Astrocyte (in vitro differentiated cells and primary cell): ENCODE results near the gene OR11H6. TPM values are rescaled to one million over a fixed set of nuclear protein-coding genes. Genes with fewer than 3 reads are reported as not detected.

Experiments used
- DNase-seq: peaks from one replicate; pipeline ENCODE4 v3.0.0-alpha.2; 2010; ENCODE audit warnings: low read depth
- FAIRE-seq: peaks from 2 replicates; lab custom pipeline; 2011; peaks lifted over from hg19 to GRCh38; lab: Jason Lieb, UNC
- H2AFZ ChIP-seq: 2 replicates; pipeline ENCODE4 v1.6.0; 2012; ENCODE audit warnings: low read depth, low read length, inconsistent platforms
- H3K27ac ChIP-seq: 2 replicates; pipeline ENCODE4 v1.5.1; 2011; ENCODE audit warnings: low read depth, low read length, inconsistent platforms
- H3K27me3 ChIP-seq: 2 replicates; pipeline ENCODE4 v1.6.0; 2011; ENCODE audit warnings: low read length, inconsistent platforms; ENCODE audit not compliant: insufficient read depth
- H3K36me3 ChIP-seq: 2 replicates; pipeline ENCODE4 v1.5.1; 2011; ENCODE audit warnings: low read length, inconsistent platforms; ENCODE audit not compliant: insufficient read depth
- H3K4me1 ChIP-seq: 2 replicates; pipeline ENCODE4 v1.5.1; 2011; ENCODE audit warnings: low read length, inconsistent platforms; ENCODE audit not compliant: insufficient read depth
- H3K4me2 ChIP-seq: 2 replicates; pipeline ENCODE4 v1.6.0; 2012; ENCODE audit warnings: low read length, inconsistent platforms
- H3K4me3 ChIP-seq: 2 replicates; pipeline ENCODE4 v1.5.1; 2011; ENCODE audit warnings: low read depth, mild to moderate bottlenecking, low read length, inconsistent platforms; ENCODE audit not compliant: insufficient read depth
- H3K79me2 ChIP-seq: 2 replicates; pipeline ENCODE4 v1.6.0; 2012; ENCODE audit warnings: mild to moderate bottlenecking, low read length, inconsistent platforms; ENCODE audit not compliant: insufficient read depth
- H3K9ac ChIP-seq: 2 replicates; pipeline ENCODE4 v1.6.0; 2012; ENCODE audit warnings: mild to moderate bottlenecking, low read length, inconsistent platforms
- H3K9me3 ChIP-seq: 2 replicates; pipeline ENCODE4 v1.5.1; 2012; ENCODE audit warnings: low read depth, mild to moderate bottlenecking, low read length, inconsistent platforms; ENCODE audit not compliant: insufficient read depth
- H4K20me1 ChIP-seq: 2 replicates; pipeline ENCODE4 v1.6.0; 2012; ENCODE audit warnings: low read length, inconsistent platforms; ENCODE audit not compliant: insufficient read depth
- H3K27ac Mint-ChIP-seq: one replicate; pipeline ENCODE4 v1.8.0; 2021; ENCODE audit warnings: mild to moderate bottlenecking, mixed read lengths; ENCODE audit not compliant: unreplicated experiment
- H3K27me3 Mint-ChIP-seq: one replicate; pipeline ENCODE4 v1.8.0; 2021; ENCODE audit warnings: low read depth, mixed read lengths; ENCODE audit not compliant: unreplicated experiment
- H3K36me3 Mint-ChIP-seq: one replicate; pipeline ENCODE4 v1.8.0; 2021; ENCODE audit warnings: low read depth, mixed read lengths; ENCODE audit not compliant: unreplicated experiment
- H3K4me1 Mint-ChIP-seq: one replicate; pipeline ENCODE4 v1.8.0; 2021; ENCODE audit warnings: low read depth, mixed read lengths; ENCODE audit not compliant: unreplicated experiment
- H3K4me3 Mint-ChIP-seq: one replicate; pipeline ENCODE4 v1.8.0; 2021; ENCODE audit warnings: mild to moderate bottlenecking, moderate library complexity, mixed read lengths; ENCODE audit not compliant: unreplicated experiment
- H3K9me3 Mint-ChIP-seq: one replicate; pipeline ENCODE4 v1.8.0; 2021; ENCODE audit warnings: mild to moderate bottlenecking, mixed read lengths; ENCODE audit not compliant: unreplicated experiment
- CTCF ChIP-seq: IDR thresholded peaks from 2 replicates; pipeline ENCODE4 v1.5.1; 2011; ENCODE audit warnings: low read depth, mild to moderate bottlenecking, inconsistent platforms, low read length, moderate library complexity; ENCODE audit not compliant: insufficient read depth
- EZH2 ChIP-seq: IDR thresholded peaks from 2 replicates; pipeline ENCODE4 v1.6.1; 2012; ENCODE audit warnings: mild to moderate bottlenecking, low read length, inconsistent platforms; ENCODE audit not compliant: insufficient read depth
- total RNA-seq: library from RNA; stranded (reverse); gene quantifications from 2 replicates; pipeline ENCODE4 v1.2.1, GENCODE V29; 2021

OR11H6 gene
- total RNA-seq, 1 donor from 2014 or later: not detected

DNA sequence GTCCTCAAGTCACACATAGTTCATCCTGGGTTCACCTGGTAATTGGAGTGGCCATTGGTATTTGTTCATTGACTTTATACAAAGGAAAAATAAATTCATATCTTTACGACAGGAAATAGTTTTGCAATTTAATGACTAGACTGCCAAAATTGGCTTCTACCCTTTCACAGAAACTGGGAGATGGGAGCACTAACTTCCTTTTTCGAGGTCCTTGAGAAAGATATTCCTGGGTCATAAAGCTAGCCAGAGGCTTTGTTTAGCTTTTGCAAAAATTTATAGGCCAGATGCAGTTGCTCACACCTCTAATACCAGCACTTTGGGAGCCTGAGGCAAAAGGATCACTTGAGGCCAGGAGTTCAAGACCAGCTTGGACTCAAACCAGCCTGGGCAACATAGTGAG, 43.0 kb upstream of the OR11H6 start:
- Mint-ChIP-seq H3K27ac (no peak overlapping the region), H3K4me3 (no peak overlapping the region), H3K36me3 (no peaks in the 10 kb centered on the region), H3K9me3 (peaks cover 7% of the 10 kb centered on the region), H3K4me1 (no peaks in the 10 kb centered on the region), H3K27me3 (no peaks in the 10 kb centered on the region)
- no peak overlapping the region for H3K27ac ChIP-seq
- H3K79me2 ChIP-seq: no peaks in the 10 kb centered on the region
- H3K4me3 ChIP-seq: no peak overlapping the region
- FAIRE-seq (no peak), DNase-seq (no peak)
- TF ChIP-seq CTCF (no peak), EZH2 (no peak)
- H3K4me2 ChIP-seq: no peak overlapping the region
- no peaks in the 10 kb centered on the region for H3K27me3 ChIP-seq
- H3K9ac ChIP-seq: no peak overlapping the region
- H3K9me3 ChIP-seq: peaks cover under 1% of the 10 kb centered on the region
- H3K36me3 ChIP-seq: no peaks in the 10 kb centered on the region
- H4K20me1 ChIP-seq: no peaks in the 10 kb centered on the region
- H3K4me1 ChIP-seq: no peaks in the 10 kb centered on the region
- H2AFZ ChIP-seq: no peak overlapping the region

DNA sequence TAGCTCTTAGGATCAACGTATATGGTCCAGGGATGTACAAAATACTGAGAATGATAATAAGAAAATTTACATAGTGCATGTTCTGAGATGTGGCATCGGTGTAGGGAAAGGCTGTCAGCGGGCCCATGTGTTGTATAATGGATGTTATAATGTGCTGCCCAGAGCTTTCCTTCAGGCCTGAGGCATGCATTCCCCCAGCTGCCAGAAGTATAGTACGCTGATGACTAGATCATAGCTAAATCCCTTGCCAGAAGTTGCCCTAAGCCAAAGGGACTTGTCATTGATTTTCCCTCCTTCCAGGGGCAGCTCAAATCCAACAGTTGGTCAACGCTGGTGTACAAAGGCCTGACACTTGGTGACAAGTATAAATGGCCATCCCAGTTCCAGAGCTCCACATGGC, 39.3 kb upstream of the OR11H6 start:
- Mint-ChIP-seq H3K4me3 (no peak overlapping the region), H3K9me3 (peaks cover under 1% of the 10 kb centered on the region), H3K36me3 (no peaks in the 10 kb centered on the region), H3K27ac (no peak overlapping the region), H3K4me1 (no peaks in the 10 kb centered on the region), H3K27me3 (no peaks in the 10 kb centered on the region)
- Histone ChIP-seq H3K27me3 (no peaks in the 10 kb centered on the region), H3K4me2 (no peak overlapping the region), H3K27ac (no peak overlapping the region), H2AFZ (no peak overlapping the region), H3K9me3 (peaks cover 2% of the 10 kb centered on the region), H3K9ac (no peak overlapping the region), H4K20me1 (no peaks in the 10 kb centered on the region), H3K4me1 (no peaks in the 10 kb centered on the region), H3K79me2 (no peaks in the 10 kb centered on the region), H3K4me3 (no peak overlapping the region), H3K36me3 (no peaks in the 10 kb centered on the region)
- DNase-seq: no peak
- no peak for FAIRE-seq
- TF ChIP-seq CTCF (no peak), EZH2 (no peak)

- no peaks in the 10 kb centered on the region for H3K4me1 ChIP-seq
- Mint-ChIP-seq H3K36me3 (no peaks in the 10 kb centered on the region), H3K4me3 (no peak within 1 kb of the TSS), H3K27ac (no peak within 1 kb of the TSS), H3K4me1 (no peaks in the 10 kb centered on the region), H3K9me3 (peaks cover 9% of the 10 kb centered on the region), H3K27me3 (no peaks in the 10 kb centered on the region)
- no peaks in the 10 kb centered on the region for H3K79me2 ChIP-seq
- H3K36me3 ChIP-seq: no peaks in the 10 kb centered on the region
- H3K27ac ChIP-seq: no peak within 1 kb of the TSS
- H3K9ac ChIP-seq: no peak within 1 kb of the TSS
- no peak within 1 kb of the TSS for H3K4me3 ChIP-seq
- no peak within 1 kb of the TSS for H2AFZ ChIP-seq
- FAIRE-seq (no peak), DNase-seq (no peak)
- H3K4me2 ChIP-seq: no peak within 1 kb of the TSS
- TF ChIP-seq EZH2 (no peak), CTCF (no peak)
- peaks cover under 1% of the 10 kb centered on the region for H3K9me3 ChIP-seq
- no peaks in the 10 kb centered on the region for H4K20me1 ChIP-seq
- no peaks in the 10 kb centered on the region for H3K27me3 ChIP-seq
Measured at GRCh38 chr14:20190596-20190995, 32.9 kb upstream of the OR11H6 start, which contains the start of gene OR11G2. OR11G2 (plus strand) TSS chr14:20190896; CDS start chr14:20197438, 6,542 bp downstream.
